Measurements from ENCODE around the gene MAP3K9.
"Not testable (repeated sequence)": the region's sequence is repeated elsewhere in the genome, so short reads cannot be mapped to it uniquely, and the experiment has no call there.

Gene MAP3K9

GRCh38 chr14:70721542-70721941, 87.8 kb downstream of the MAP3K9 start:
- no peak for DNase-seq

GRCh38 chr14:70718383-70719118, 90.8 kb downstream of the MAP3K9 start:
- DNase-seq = no peak

- DNase-seq = no peak
Measured at GRCh38 chr14:70716958-70717357, 92.4 kb downstream of the MAP3K9 start.

- DNase-seq = no peak
Measured at GRCh38 chr14:70716483-70716882, 92.8 kb downstream of the MAP3K9 start.

GRCh38 chr14:70714055-70714550, 95.2 kb downstream of the MAP3K9 start:
- peak; percentile 23 to 24 for DNase-seq

- no peak for DNase-seq
Measured at GRCh38 chr14:70713511-70713916, 95.8 kb downstream of the MAP3K9 start.

GRCh38 chr14:70713096-70713495, 96.2 kb downstream of the MAP3K9 start:
- DNase-seq = no peak

- no peak for DNase-seq
Measured at GRCh38 chr14:70711451-70711850, 97.9 kb downstream of the MAP3K9 start.

GRCh38 chr14:70709726-70710382, 99.5 kb downstream of the MAP3K9 start:
- no peak for DNase-seq

GRCh38 chr14:70708717-70709570, 100.4 kb downstream of the MAP3K9 start:
- no peak for DNase-seq

- DNase-seq = no peak
Measured at GRCh38 chr14:70707138-70708038, 101.9 kb downstream of the MAP3K9 start.

- DNase-seq = no peak
Measured at GRCh38 chr14:70706177-70706576, 103.1 kb downstream of the MAP3K9 start.

GRCh38 chr14:70704960-70705359, 104.4 kb downstream of the MAP3K9 start:
- no peak for DNase-seq

GRCh38 chr14:70703621-70704168, 105.6 kb downstream of the MAP3K9 start:
- DNase-seq = not testable (repeated sequence)

- no peak for DNase-seq
Measured at GRCh38 chr14:70702161-70702560, 107.2 kb downstream of the MAP3K9 start.

GRCh38 chr14:70701610-70702009, 107.7 kb downstream of the MAP3K9 start:
- DNase-seq = no peak

- no peak for DNase-seq
Measured at GRCh38 chr14:70700955-70701585, 108.2 kb downstream of the MAP3K9 start.

- DNase-seq = no peak
Measured at GRCh38 chr14:70699646-70700045, 109.7 kb downstream of the MAP3K9 start.

- no peak for DNase-seq
Measured at GRCh38 chr14:70698288-70698687, 111.0 kb downstream of the MAP3K9 start.

- no peak for DNase-seq
Measured at GRCh38 chr14:70697701-70698100, 111.6 kb downstream of the MAP3K9 start.

- no peak for DNase-seq
Measured at GRCh38 chr14:70696026-70696425, 113.3 kb downstream of the MAP3K9 start.
